ENCODE measurements around the gene MRPL11. TPM values are rescaled to one million over a fixed set of nuclear protein-coding genes. Genes with fewer than 3 reads are reported as not detected.

Gene MRPL11
- total and polyA plus RNA-seq, 2 of the 13 experiments (the other 11 are each of a cell fraction or from before 2014, with no cell fraction given), result 72.9 to 176 TPM

- peak; percentile 52; the same call in 1 of the 2 replicates for TF ChIP-seq IKZF5 (CRISPR knock-in tag; IDR thresholded peaks at IDR 0.05)
- no peak for TF ChIP-seq KDM1A (CRISPR knock-in tag; IDR thresholded peaks at IDR 0.05)
- TF ChIP-seq PTBP1 (IDR thresholded peaks at IDR 0.05; ENCODE audit: low read depth, low read length, poor library complexity, severe bottlenecking), result no peak
- TF ChIP-seq SIX1 (CRISPR knock-in tag; IDR thresholded peaks at IDR 0.05; ENCODE audit: borderline replicate concordance), result no peak
- TF ChIP-seq IRF2 (CRISPR knock-in tag; IDR thresholded peaks at IDR 0.05), result peak; percentile 63; the same call in 1 of the 2 replicates
- TF ChIP-seq ATF3 (CRISPR knock-in tag; IDR thresholded peaks at IDR 0.05), result peak; percentile 52; the same call in 1 of the 2 replicates
- no peak for TF ChIP-seq GTF3A (CRISPR knock-in tag; conservative IDR thresholded peaks at IDR 0.05)
- TF ChIP-seq PHF8 (CRISPR knock-in tag; IDR thresholded peaks at IDR 0.05), result no peak
- no peak for TF ChIP-seq MAFF (IDR thresholded peaks at IDR 0.05; ENCODE audit: low read depth, low read length)
- TF ChIP-seq GLI4 (CRISPR knock-in tag; IDR thresholded peaks at IDR 0.05; ENCODE audit: borderline replicate concordance), result no peak; the same call in 1 of the 2 replicates
- TF ChIP-seq EEA1 (CRISPR knock-in tag; IDR thresholded peaks at IDR 0.05; ENCODE audit: borderline replicate concordance), result no peak
- peak; percentile 65; the same call in 1 of the 2 replicates for TF ChIP-seq KDM2A (CRISPR knock-in tag; IDR thresholded peaks at IDR 0.05; ENCODE audit: borderline replicate concordance, low read depth)
- 0 out of 2 replicates have a peak, but pooled peaks have one; percentile 24 for TF ChIP-seq MAFG (CRISPR knock-in tag; IDR thresholded peaks at IDR 0.05)
- no peak for TF ChIP-seq RARG (CRISPR knock-in tag; IDR thresholded peaks at IDR 0.05; ENCODE audit: low read depth)
- peak; percentile 98 for TF ChIP-seq ZFP37 (CRISPR knock-in tag; IDR thresholded peaks at IDR 0.05; ENCODE audit: borderline replicate concordance)
- TF ChIP-seq REPIN1 (CRISPR knock-in tag; IDR thresholded peaks at IDR 0.05; ENCODE audit: borderline replicate concordance, low read depth), result peak; percentile 32; the same call in 1 of the 2 replicates
- no peak for TF ChIP-seq SMARCE1 (IDR thresholded peaks at IDR 0.05; ENCODE audit: borderline replicate concordance)
- TF ChIP-seq HOXA5 (CRISPR knock-in tag; IDR thresholded peaks at IDR 0.05), result peak; percentile 97
- no peak for TF ChIP-seq MEIS1 (CRISPR knock-in tag; IDR thresholded peaks at IDR 0.05; ENCODE audit: borderline replicate concordance)
- TF ChIP-seq ZNF7 (CRISPR knock-in tag; IDR thresholded peaks at IDR 0.05), result no peak
- peak; percentile 48; the same call in 1 of the 2 replicates for TF ChIP-seq ZNF205 (CRISPR knock-in tag; IDR thresholded peaks at IDR 0.05)
- TF ChIP-seq MZF1 (CRISPR knock-in tag; IDR thresholded peaks at IDR 0.05; ENCODE audit: borderline replicate concordance), result no peak
- TF ChIP-seq ZNF788 (CRISPR knock-in tag; IDR thresholded peaks at IDR 0.05; ENCODE audit: borderline replicate concordance), result 0 out of 2 replicates have a peak, but pooled peaks have one; percentile 29
- TF ChIP-seq ZKSCAN5 (CRISPR knock-in tag; IDR thresholded peaks at IDR 0.05), result 0 out of 2 replicates have a peak, but pooled peaks have one; percentile 36
- TF ChIP-seq CBX2 (IDR thresholded peaks at IDR 0.05; ENCODE audit: low read depth, low read length), result no peak
- TF ChIP-seq CBX2 (CRISPR knock-in tag; IDR thresholded peaks at IDR 0.05; ENCODE audit: low read depth), result no peak
- no peak for TF ChIP-seq DNMT1 (CRISPR knock-in tag; IDR thresholded peaks at IDR 0.05)
- no peak for TF ChIP-seq ZNF510 (CRISPR knock-in tag; IDR thresholded peaks at IDR 0.05; ENCODE audit: low read depth)
- no peak for TF ChIP-seq ZFP1 (CRISPR knock-in tag; IDR thresholded peaks at IDR 0.05)
- no peak for TF ChIP-seq DR1 (CRISPR knock-in tag; IDR thresholded peaks at IDR 0.05)
- TF ChIP-seq RFX3 (CRISPR knock-in tag; IDR thresholded peaks at IDR 0.05), result no peak
Observed at GRCh38 chr11:66418168-66418985, 20.3 kb downstream of the MRPL11 start (continued).

Data from HepG2 (cell line).